Parathyroid adenoma (tissue), 2 donors: ENCODE results near the gene C20orf202.

Experiments used
- H2AFZ ChIP-seq: fragments of 300-600 bp; sonication (generic); one replicate; pipeline ENCODE4 v1.7.0; 2017; ENCODE audit warnings: antibody characterized with exemption, mild to moderate bottlenecking
- H3K27ac ChIP-seq: fragments of 300-600 bp; sonication (generic); one replicate; pipeline ENCODE4 v1.7.0; 2017
- H3K27me3 ChIP-seq: fragments of 300-600 bp; sonication (generic); one replicate; pipeline ENCODE4 v1.7.0; 2017; ENCODE audit warnings: low read length; ENCODE audit not compliant: control insufficient read depth, insufficient read depth
- H3K36me3 ChIP-seq: fragments of 300-600 bp; sonication (generic); one replicate; pipeline ENCODE4 v1.7.0; 2017; ENCODE audit warnings: low read length; ENCODE audit not compliant: control insufficient read depth, insufficient read depth
- H3K4me1 ChIP-seq: fragments of 300-600 bp; sonication (generic); one replicate; pipeline ENCODE4 v1.7.0; 2017; ENCODE audit warnings: control low read depth
- H3K4me2 ChIP-seq: fragments of 300-600 bp; sonication (generic); one replicate; pipeline ENCODE4 v1.7.0; 2017; ENCODE audit warnings: low read length
- H3K4me3 ChIP-seq: fragments of 300-600 bp; sonication (generic); one replicate; pipeline ENCODE4 v1.7.0; 2017; ENCODE audit warnings: low read depth, low read length
- H3K79me2 ChIP-seq: fragments of 300-600 bp; sonication (generic); one replicate; pipeline ENCODE4 v1.7.0; 2017; ENCODE audit warnings: control low read depth
- H3K9ac ChIP-seq: fragments of 300-600 bp; sonication (generic); one replicate; pipeline ENCODE4 v1.7.0; 2017; ENCODE audit warnings: mild to moderate bottlenecking
- H3K9me3 ChIP-seq: fragments of 300-600 bp; sonication (generic); one replicate; pipeline ENCODE4 v1.7.0; 2017; ENCODE audit warnings: low read length; ENCODE audit not compliant: control insufficient read depth
- CTCF ChIP-seq: fragments of 300-600 bp; sonication (generic); IDR thresholded peaks from one replicate; pipeline ENCODE4 v1.7.0; 2017; ENCODE audit warnings: antibody characterized with exemption, mild to moderate bottlenecking
- donor health status: primary hyperparathyroidism.

Gene C20orf202

GRCh38 chr20:1206366-1207148 lies 3.3 kb downstream of the C20orf202 start:
- no peaks in the 10 kb centered on the region for H3K79me2 ChIP-seq
- no peak overlapping the region for H3K27ac ChIP-seq
- H3K36me3 ChIP-seq = no peaks in the 10 kb centered on the region
- H2AFZ ChIP-seq = no peak overlapping the region
- no peaks in the 10 kb centered on the region for H3K9me3 ChIP-seq
- H3K4me1 ChIP-seq = no peaks in the 10 kb centered on the region
- no peaks in the 10 kb centered on the region for H3K27me3 ChIP-seq
- H3K4me3 ChIP-seq = no peak overlapping the region
- no peak overlapping the region for H3K9ac ChIP-seq
- TF ChIP-seq CTCF = no peak
- no peak overlapping the region for H3K4me2 ChIP-seq

GRCh38 chr20:1207293-1207878 lies 4.1 kb downstream of the C20orf202 start:
- no peak overlapping the region for H3K4me2 ChIP-seq
- H2AFZ ChIP-seq = no peak overlapping the region
- no peaks in the 10 kb centered on the region for H3K4me1 ChIP-seq
- H3K9me3 ChIP-seq = no peaks in the 10 kb centered on the region
- H3K27me3 ChIP-seq = no peaks in the 10 kb centered on the region
- no peak for TF ChIP-seq CTCF
- no peak overlapping the region for H3K9ac ChIP-seq
- no peak overlapping the region for H3K27ac ChIP-seq
- no peaks in the 10 kb centered on the region for H3K79me2 ChIP-seq
- H3K4me3 ChIP-seq = no peak overlapping the region
- H3K36me3 ChIP-seq = no peaks in the 10 kb centered on the region

GRCh38 chr20:1209447-1210387 lies 6.5 kb downstream of the C20orf202 start:
- Histone ChIP-seq H3K36me3 (no peaks in the 10 kb centered on the region), H3K4me2 (no peak overlapping the region), H3K9ac (no peak overlapping the region), H3K4me1 (no peaks in the 10 kb centered on the region), H3K4me3 (no peak overlapping the region), H3K27ac (no peak overlapping the region), H3K9me3 (no peaks in the 10 kb centered on the region), H3K27me3 (no peaks in the 10 kb centered on the region), H3K79me2 (no peaks in the 10 kb centered on the region), H2AFZ (no peak overlapping the region)
- no peak for TF ChIP-seq CTCF

- H3K4me1 ChIP-seq = no peaks in the 10 kb centered on the region
- no peak overlapping the region for H3K4me2 ChIP-seq
- H3K36me3 ChIP-seq = no peaks in the 10 kb centered on the region
- no peaks in the 10 kb centered on the region for H3K79me2 ChIP-seq
- H2AFZ ChIP-seq = no peak overlapping the region
- no peak for TF ChIP-seq CTCF
- no peaks in the 10 kb centered on the region for H3K9me3 ChIP-seq
- no peaks in the 10 kb centered on the region for H3K27me3 ChIP-seq
- no peak overlapping the region for H3K27ac ChIP-seq
- no peak overlapping the region for H3K9ac ChIP-seq
- no peak overlapping the region for H3K4me3 ChIP-seq
Observed at GRCh38 chr20:1210501-1210900, 7.2 kb downstream of the C20orf202 start.
